ENCODE data around the gene KIRREL3.

KIRREL3 gene

GRCh38 chr11:126630893-126631798 lies 369.4 kb downstream of the KIRREL3 start:
- no peak for DNase-seq (ENCODE audit: low read depth)

DNA sequence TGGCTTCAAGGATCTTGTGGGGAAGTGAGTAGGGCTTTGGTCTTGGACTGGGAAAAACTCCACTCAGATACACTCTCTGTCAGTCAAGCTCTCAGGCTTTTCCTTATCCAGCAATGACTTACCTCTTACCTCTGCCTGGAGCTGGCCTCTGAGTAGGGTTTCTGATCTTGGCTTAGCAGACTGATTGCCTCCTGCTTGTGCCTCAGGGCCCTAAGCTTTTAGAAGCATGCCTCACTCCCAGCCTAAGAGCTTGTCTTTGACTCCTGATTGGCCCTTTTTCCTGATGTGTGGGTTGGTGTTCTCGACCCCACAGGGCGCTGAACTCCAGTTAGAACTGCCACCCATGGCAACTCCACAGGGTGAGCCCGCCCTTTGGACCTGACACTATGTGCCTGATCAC lies 370.1 kb downstream of the KIRREL3 start:
- no peak for DNase-seq (ENCODE audit: low read depth)

- peak; percentile 26 for DNase-seq (ENCODE audit: low read depth)
Observed at GRCh38 chr11:126628790-126629621, 371.6 kb downstream of the KIRREL3 start.

GRCh38 chr11:126628450-126628789 lies 372.1 kb downstream of the KIRREL3 start:
- no peak for DNase-seq (ENCODE audit: low read depth)

- no peak for DNase-seq (ENCODE audit: low read depth)
Observed at GRCh38 chr11:126627421-126627820, 373.1 kb downstream of the KIRREL3 start.

DNA sequence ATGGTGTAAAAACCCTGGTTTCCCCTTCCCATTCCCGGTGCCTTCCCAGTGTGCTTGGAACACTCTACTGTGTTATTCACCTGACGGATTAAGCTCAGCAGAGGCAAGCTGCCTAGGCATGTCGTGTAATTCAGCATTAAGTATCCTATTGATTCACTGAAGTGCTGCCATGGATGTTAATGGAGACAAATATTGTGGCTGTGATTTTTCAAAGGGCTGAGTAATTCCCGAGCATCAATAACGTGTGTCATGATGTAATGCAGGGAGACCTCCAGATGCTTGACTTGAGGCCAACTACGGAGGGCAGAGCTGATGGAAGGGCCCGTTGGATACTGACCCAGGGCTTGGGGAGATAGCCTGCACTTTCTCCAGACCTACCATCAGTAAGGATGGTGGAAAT lies 376.1 kb downstream of the KIRREL3 start:
- no peak for DNase-seq (ENCODE audit: low read depth)

DNA sequence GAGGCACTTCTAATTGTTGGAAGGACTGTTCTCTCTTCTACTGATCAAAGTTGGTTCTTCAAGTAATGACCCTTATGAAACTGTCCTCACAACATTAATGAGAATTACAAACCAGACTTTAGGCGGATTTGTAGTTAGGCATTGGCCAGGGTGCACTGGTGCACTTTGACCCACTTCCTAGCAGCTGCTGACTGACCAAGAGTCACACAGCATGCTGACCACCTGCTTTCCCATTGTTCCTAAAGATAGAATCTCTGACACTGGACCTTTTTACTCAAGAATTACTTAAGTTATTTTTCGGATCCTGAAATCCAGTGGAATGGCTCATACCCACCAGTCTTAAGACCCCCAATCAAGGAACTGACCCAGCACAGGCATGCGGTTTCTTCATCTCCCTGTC lies 381.1 kb downstream of the KIRREL3 start:
- DNase-seq (ENCODE audit: low read depth), result no peak

DNA sequence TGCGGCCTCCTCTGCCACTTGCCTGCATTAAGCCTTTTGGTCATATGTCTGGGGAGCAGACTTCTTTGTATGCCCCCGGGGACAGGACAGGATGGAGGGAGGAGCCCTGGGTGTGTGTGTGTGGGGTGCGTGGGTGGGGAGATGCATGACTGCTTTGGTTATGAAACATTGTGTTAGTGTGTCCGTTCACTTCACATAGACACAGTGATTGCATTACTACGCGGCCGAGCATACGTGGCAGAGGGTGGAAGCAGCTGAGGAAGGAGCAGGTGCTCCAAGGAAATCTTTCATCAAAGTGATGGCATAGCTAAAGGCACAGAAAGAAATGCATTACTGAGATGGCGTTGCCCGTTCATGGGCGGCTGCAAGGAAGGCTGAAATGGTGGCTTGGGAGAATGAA lies 384.7 kb downstream of the KIRREL3 start:
- no peak for DNase-seq (ENCODE audit: low read depth)

DNA sequence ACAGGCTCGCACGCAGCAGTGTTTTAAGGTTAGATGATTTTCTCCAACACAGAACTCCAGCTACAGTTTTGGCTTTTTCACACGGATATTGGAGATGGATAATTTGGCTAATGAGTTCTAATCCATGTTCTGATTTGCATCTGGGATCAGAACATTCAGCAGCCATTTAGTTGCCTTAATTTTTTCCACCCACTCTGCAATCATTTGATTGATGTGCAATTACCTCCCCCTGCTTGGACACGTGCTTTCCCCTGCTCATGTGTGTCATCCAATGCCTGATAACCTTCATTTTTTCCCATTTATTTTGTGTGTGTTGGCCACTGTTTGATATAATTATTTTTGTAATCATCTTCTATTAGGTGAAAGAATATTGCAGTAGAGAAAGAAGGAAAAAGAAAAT lies 387.3 kb downstream of the KIRREL3 start:
- no peak for DNase-seq (ENCODE audit: low read depth)

DNA sequence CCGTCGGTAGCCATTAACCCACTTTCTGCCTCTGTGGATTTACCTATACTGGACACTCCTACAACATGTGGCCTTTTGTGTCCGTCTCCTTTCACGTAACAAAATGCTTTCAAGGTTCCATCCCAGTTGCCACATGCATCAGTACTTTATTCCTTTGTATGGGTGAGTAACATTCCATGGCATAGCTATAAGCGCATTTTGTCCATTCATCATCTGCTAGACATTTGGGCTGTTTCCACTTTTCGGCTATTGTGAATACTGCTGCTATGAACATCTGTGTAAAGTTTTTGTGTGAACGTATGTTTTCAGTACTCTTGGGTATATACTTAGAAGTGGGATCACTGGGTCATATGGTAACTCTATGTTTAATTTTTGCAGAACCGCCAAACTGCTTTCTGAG lies 387.9 kb downstream of the KIRREL3 start:
- no peak for DNase-seq (ENCODE audit: low read depth)

GRCh38 chr11:126611438-126611837 lies 389.1 kb downstream of the KIRREL3 start:
- DNase-seq (ENCODE audit: low read depth), result no peak

GRCh38 chr11:126608658-126609057 lies 391.9 kb downstream of the KIRREL3 start:
- no peak for DNase-seq (ENCODE audit: low read depth)

DNA sequence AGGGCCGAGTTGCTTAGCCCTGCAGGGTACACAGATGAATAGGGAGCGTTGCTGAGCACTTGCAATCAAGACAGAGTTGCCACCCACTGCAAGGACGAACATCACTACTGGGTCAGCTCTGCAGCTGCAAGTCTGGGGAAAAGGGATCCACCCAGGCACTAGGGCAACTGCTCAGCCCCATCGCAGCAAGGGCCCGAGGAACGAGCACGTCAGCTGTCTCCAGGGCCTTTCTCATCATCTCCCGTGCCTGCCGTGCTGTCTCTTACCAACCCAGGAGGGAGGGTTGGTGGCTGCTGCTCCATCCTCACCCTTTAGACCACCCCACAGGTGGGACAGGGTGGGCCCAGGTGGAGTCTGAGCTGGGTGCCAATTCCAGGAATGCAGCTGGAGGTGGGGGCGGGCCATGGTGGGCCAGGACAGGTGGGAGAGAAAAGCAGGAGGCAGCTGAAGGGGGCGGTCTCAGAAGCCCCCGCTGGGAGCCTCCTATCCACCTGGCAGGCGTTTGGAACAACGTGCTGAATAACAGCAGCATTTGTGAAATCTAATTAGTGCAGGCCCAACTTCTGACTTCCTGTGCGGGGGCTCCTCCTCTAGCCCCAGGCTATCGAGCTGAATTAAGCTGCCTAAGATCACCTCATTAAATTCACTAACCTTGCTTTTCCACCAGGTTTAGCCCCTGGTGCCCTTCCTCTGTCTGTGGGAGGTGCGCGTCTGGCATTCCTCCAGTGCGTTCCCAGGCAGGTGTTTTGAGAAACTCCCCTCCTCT lies 392.6 kb downstream of the KIRREL3 start:
- no peak for DNase-seq (ENCODE audit: low read depth)

GRCh38 chr11:126607374-126607773 lies 393.2 kb downstream of the KIRREL3 start:
- no peak for DNase-seq (ENCODE audit: low read depth)

DNA sequence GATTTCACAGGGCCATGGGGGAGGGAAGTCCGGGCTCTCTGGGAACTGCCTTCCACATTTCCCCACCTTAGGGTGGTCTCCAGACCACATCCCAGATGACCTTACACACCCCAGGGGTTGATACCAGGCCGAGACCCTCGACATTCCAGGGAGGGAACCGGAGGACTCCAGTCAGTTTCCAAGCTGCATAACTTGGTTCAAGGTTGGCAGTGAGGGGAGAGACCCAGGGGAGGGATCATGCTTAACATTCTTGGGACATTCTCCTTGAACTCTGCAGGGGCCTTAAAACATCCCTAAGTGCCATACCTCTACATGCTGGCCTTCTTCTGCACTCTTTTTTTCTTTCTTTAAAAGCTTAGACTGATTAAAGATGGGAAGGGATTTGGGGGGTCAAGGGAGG lies 394.1 kb downstream of the KIRREL3 start:
- no peak for DNase-seq (ENCODE audit: low read depth)

DNA sequence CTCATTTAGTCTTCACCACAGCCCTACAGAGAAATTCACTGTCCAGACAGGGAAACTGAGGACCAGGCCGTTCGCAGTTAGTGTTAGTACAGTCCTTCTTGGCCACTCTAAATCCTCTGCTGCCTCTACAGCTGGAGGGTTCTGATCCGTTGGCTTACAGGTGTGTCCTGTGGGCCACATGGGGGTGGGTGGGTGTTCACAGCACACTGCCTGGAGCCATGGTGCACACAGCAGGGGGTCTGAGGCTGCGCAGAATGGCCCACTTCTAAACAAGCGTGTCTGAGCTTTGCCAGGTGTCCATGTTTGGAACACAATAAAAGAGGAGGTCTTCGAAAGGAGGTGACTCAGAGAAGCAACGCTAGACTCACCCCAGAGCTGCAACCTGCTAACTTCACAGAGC lies 396.1 kb downstream of the KIRREL3 start:
- DNase-seq (ENCODE audit: low read depth), result no peak

DNA sequence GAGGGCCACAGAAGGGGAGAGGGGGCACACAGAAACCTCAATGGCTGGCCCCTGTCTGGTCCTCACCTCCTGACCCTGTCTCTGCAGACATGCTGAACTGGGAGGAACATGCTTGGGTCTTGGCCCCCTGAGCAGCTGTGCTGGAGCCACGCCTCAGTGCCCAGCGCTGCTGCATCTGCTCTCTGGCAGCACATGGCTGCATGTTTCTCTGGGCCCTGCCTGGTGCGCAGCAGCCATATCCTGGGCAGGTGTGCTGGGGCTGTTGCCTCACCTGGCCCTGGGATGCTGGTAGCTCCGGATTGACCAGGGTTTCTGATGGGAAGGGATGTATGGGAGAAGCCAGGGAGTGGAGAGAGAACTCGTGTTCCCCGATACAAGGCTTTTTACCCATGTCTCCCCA lies 397.1 kb downstream of the KIRREL3 start:
- DNase-seq (ENCODE audit: low read depth), result no peak

DNA sequence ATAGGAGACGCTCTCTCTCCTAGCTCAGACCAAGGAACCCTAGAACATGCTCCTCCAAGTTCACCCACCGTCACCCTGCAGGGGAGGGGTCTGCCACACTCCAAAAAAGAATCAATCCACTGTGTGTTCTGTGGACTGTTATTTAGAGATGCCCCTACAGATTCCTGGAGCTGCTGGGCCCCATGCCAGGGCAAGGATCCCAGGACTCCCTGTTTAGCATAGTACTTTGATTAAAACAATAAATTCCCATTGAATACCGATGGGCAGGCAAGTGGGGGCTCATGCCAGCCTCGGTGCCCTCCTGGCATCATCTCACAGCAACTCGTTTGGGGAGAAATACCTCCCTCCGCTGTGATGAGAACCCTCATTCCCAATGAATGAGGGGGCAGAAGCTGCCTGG lies 397.6 kb downstream of the KIRREL3 start:
- DNase-seq (ENCODE audit: low read depth), result no peak

DNA sequence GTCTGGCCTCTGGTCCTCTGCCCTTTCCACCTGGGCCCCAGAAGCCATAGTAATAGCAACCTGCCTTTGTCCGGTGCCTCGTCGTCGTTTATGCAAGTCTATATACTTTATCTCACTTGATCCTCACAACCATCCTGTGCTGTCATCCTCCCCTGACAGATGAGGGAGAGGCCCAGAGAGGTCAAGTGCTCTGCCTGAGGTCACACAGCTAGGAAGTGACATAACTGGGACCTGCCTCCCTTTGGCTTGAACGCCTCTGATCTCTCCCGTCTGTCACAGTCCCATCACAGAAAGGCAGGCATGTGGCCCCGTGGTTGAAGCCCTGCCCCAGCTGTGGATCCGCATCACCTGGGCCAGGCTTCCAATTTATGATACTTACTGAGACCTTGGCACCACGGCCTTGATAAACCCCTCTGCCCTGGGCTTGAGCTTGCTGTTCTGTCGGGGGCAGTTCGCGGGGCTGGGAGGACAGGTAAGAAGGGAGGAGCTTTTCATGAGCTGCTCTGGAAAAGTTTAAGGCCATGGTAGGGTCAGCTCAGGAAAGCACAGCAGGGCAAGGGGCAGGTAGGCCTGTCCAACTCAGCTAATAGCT lies 398.1 kb downstream of the KIRREL3 start:
- no peak for DNase-seq (ENCODE audit: low read depth)

DNA sequence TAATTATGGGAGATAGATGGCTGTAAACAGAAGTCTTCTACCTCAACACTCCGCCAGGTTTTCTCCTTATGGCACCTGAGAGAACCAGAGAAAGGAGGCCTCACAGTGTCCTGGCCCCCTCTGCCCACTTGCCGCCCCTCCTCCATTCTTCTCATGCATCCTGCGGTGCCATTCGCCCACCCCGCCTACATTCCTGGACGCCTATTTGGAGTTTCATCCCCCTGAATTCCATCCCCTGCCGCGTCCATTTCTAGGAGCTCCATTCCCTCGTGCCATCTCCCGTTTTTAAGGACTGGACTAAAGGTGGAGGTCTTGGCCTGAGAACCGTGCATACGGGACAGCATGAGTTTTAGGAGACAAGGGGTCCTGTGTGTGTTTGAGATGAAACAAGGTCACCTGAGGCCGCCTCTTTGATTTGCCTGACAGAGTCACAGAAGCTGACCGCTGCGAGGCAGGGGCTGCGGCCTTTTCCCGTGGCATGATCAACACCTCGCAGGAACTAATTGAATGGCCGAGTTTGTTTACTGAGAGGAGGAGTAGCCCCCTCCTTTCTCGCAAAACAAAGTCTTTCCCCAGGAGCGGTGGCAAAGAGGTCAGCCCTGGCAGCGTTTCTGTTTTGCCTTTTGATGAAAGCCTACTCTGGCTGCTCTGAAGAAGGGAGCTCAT lies 398.9 kb downstream of the KIRREL3 start:
- DNase-seq (ENCODE audit: low read depth), result no peak

GRCh38 chr11:126601136-126601535 lies 399.4 kb downstream of the KIRREL3 start:
- DNase-seq (ENCODE audit: low read depth), result no peak
